ENCODE data around the gene AMFR. TPM values are rescaled to one million over a fixed set of nuclear protein-coding genes. Genes with fewer than 3 reads are reported as not detected.
A peak's percentile ranks its signal among the peaks of the same experiment; 100 is the strongest.

Gene AMFR
- total and polyA plus RNA-seq, 10 donors = 48.1 to 249 (median 99.3) TPM

DNA sequence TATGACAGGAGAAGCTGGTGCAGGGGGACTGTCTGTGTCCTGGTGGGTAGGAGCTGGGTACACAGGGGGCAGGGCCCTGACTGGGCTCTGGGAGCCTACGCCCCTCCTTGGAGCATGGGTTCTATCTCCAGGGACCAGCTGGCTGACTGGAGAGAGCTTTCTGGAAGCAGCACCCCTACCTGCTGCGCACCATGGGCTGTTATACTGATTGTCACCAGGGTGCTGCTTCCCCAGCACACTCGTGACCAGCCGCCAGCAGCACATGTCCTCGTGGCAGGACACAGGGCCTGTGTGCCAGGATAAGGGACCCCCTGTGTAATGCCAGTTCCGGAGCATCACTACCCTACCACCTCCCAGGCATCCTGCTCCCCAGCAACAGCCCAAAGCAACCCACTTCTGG is 106.0 kb downstream of the AMFR start:
- H3K27me3 ChIP-seq (replicated peaks in 1 of 7) = peaks cover 0 to 7% (median 0%) of the 10 kb centered on the region in 7 donors
- intact Hi-C loops (cut with DNase I; ENCODE audit: low total_unique reads) = loop anchor here (2.0 to 10.0 kb wide), 3 partner anchors 277 to 855 kb away; no protein-coding TSS in a partner anchor
- H3K9me3 ChIP-seq = no peaks in the 10 kb centered on the region
- TF ChIP-seq, protein P1, sequence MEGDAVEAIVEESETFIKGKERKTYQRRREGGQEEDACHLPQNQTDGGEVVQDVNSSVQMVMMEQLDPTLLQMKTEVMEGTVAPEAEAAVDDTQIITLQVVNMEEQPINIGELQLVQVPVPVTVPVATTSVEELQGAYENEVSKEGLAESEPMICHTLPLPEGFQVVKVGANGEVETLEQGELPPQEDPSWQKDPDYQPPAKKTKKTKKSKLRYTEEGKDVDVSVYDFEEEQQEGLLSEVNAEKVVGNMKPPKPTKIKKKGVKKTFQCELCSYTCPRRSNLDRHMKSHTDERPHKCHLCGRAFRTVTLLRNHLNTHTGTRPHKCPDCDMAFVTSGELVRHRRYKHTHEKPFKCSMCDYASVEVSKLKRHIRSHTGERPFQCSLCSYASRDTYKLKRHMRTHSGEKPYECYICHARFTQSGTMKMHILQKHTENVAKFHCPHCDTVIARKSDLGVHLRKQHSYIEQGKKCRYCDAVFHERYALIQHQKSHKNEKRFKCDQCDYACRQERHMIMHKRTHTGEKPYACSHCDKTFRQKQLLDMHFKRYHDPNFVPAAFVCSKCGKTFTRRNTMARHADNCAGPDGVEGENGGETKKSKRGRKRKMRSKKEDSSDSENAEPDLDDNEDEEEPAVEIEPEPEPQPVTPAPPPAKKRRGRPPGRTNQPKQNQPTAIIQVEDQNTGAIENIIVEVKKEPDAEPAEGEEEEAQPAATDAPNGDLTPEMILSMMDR (IDR thresholded peaks at IDR 0.05 in 8 of 11, conservative IDR thresholded peaks at IDR 0.05 in 3 of 11) = no peak
- TF ChIP-seq POLR2AphosphoS5 (IDR thresholded peaks at IDR 0.05) (no peak), POLR2A (IDR thresholded peaks at IDR 0.05) (no peak)
- H3K36me3 ChIP-seq = no peaks in the 10 kb centered on the region
- no peak overlapping the region for H3K4me3 ChIP-seq
- WGBS, 5 donors = 72 to 95% (median 92%) methylated on average over 2 to 6 of the region's 6 CpGs
- no peak overlapping the region for H3K27ac ChIP-seq
- peak; percentile 46 for DNase-seq
- peaks cover 0 to 11% (median 7%) of the 10 kb centered on the region in 6 donors for H3K4me1 ChIP-seq

DNA sequence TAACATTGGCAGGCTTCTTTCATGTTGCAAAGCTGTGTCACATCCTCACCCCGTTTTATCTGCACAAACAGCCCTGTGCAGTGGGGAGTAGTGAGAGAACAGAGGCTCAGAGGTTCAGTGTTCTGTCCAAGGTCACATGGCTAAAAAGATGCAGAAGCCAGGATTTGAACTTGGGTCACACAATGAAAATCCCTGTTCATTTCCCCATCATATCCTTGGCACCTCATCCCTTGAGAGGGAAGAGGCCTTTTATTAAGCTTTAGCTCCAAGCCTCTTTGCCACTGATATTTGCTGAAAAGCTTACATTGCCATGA is 106.6 kb downstream of the AMFR start:
- intact Hi-C loops (cut with DNase I; ENCODE audit: low total_unique reads) = loop anchor here (2.0 to 10.0 kb wide), 3 partner anchors 276 to 854 kb away; no protein-coding TSS in a partner anchor
- Histone ChIP-seq H3K36me3 (no peaks in the 10 kb centered on the region), H3K27me3 (replicated peaks in 1 of 7) (peaks cover 0 to 7% (median 0%) of the 10 kb centered on the region in 7 donors), H3K27ac (no peak overlapping the region), H3K4me1 (peaks cover 0 to 11% (median 7%) of the 10 kb centered on the region in 6 donors), H3K4me3 (no peak overlapping the region), H3K9me3 (no peaks in the 10 kb centered on the region)
- 37 to 73% (median 57%) methylated on average over 1 of the region's 1 CpG for WGBS, 5 donors
- TF ChIP-seq, protein P1 (IDR thresholded peaks at IDR 0.05 in 8 of 11, conservative IDR thresholded peaks at IDR 0.05 in 3 of 11) = no peak
- no peak for TF ChIP-seq POLR2A (IDR thresholded peaks at IDR 0.05)
- no peak for TF ChIP-seq POLR2AphosphoS5 (IDR thresholded peaks at IDR 0.05)
- DNase-seq = no peak

DNA sequence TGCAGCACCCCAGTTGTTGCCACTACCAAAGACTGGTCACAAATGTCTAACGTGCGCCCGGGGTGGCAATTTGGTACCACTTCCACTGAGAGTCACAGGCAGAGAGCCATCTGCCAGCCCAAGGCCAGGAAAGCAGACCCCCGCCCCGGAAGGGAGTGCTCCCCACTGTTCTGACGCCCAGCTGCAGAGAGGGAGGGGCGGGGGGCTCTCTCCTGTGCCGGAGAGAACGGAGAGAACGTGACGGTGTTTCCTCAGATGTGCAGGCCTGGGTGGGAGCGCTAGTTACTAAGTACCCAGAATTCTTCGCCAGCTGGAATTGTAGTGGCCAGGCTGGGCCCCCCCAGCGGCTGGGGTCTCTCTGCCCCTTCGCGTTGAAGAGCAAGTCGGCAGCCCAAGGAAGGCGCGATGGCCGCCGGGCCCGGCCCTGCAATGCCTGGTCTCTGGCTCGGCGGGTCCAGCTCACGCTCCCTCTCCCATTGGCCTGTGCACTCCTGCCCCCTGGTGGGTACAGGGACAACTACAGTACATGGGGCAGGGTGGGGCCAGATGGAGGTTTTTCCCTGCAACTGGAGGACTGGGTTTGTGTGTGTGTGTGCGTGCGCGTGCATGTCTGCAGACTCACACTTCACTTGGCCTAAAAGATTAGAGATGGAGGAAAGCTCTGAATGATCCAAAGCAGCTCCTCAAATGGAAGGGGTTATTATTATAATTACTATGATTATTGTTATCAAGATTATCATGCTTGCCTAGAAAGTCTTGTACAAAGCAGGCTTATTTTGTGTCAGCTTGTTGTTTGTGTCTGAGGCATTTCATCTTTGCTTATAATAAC is 107.1 kb downstream of the AMFR start:
- H3K27me3 ChIP-seq (replicated peaks in 1 of 7) = peaks cover 0 to 7% (median 0%) of the 10 kb centered on the region in 7 donors
- H3K4me1 ChIP-seq = peaks cover 0 to 11% (median 7%) of the 10 kb centered on the region in 6 donors
- TF ChIP-seq POLR2AphosphoS5 (IDR thresholded peaks at IDR 0.05) = peak in 2 of 3 donors; percentile 35 to 40
- no peak for TF ChIP-seq POLR2A (IDR thresholded peaks at IDR 0.05)
- TF ChIP-seq, protein P1 (IDR thresholded peaks at IDR 0.05 in 8 of 11, conservative IDR thresholded peaks at IDR 0.05 in 3 of 11) = peak; percentile 87 to 98 (median 95)
- H3K27ac ChIP-seq = peak overlapping the region in 1 of 8 donors; percentile 10
- intact Hi-C loops (cut with DNase I; ENCODE audit: low total_unique reads) = loop anchor here (2.0 to 10.0 kb wide), 3 partner anchors 276 to 853 kb away; no protein-coding TSS in a partner anchor
- WGBS, 5 donors = 9 to 16% (median 14%) methylated on average over 10 to 28 of the region's 28 CpGs
- peak overlapping the region in 3 of 8 donors; percentile 12 to 54 (median 27) for H3K4me3 ChIP-seq
- DNase-seq = peak; percentile 93
- no peaks in the 10 kb centered on the region for H3K9me3 ChIP-seq
- H3K36me3 ChIP-seq = no peaks in the 10 kb centered on the region

DNA sequence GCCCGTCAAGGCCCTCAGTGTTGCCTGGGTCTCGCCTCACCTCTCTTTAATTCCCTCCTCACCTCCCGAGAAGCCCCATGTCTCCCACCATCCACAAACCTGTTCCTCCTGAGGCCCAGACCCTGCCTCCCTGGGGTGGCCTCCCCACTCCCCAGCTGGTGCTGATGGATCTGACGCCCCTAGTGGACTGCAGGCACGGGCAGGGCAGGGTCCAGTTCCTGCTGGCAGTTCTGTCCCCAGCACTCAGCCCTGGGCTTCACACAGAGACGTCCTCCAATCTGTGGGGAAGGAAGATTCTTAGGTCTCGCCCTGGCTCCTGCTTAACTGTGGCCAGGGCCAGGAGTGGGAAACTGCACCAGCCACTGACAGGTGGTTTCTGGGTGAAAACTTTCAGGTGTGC is 108.8 kb downstream of the AMFR start:
- Histone ChIP-seq H3K4me1 (peaks cover 0 to 11% (median 7%) of the 10 kb centered on the region in 6 donors), H3K4me3 (no peak overlapping the region), H3K27me3 (replicated peaks in 1 of 7) (peaks cover 0 to 7% (median 0%) of the 10 kb centered on the region in 7 donors), H3K9me3 (no peaks in the 10 kb centered on the region), H3K27ac (no peak overlapping the region), H3K36me3 (no peaks in the 10 kb centered on the region)
- 84 to 89% (median 88%) methylated on average over 7 of the region's 7 CpGs for WGBS, 5 donors
- DNase-seq = no peak
- intact Hi-C loops (cut with DNase I; ENCODE audit: low total_unique reads) = loop anchor here (5.0 to 10.0 kb wide), 2 partner anchors 274 to 852 kb away; no protein-coding TSS in a partner anchor
- TF ChIP-seq POLR2A (IDR thresholded peaks at IDR 0.05) = no peak
- TF ChIP-seq, protein P1 (IDR thresholded peaks at IDR 0.05 in 8 of 11, conservative IDR thresholded peaks at IDR 0.05 in 3 of 11) = no peak
- TF ChIP-seq POLR2AphosphoS5 (IDR thresholded peaks at IDR 0.05) = no peak

Measured in spleen (tissue), 11 donors.